Panc1 (cell line): ENCODE measurements around the gene SBF2.

ENCODE experiments used
- POLR2AphosphoS5 ChIP-seq: IDR thresholded peaks from 2 replicates; pipeline ENCODE4 v1.6.1; 2012; ENCODE audit warnings: mild to moderate bottlenecking, low read depth, low read length, moderate library complexity
- TCF7L2 ChIP-seq: IDR thresholded peaks from 2 replicates; pipeline ENCODE4 v1.6.1; 2011; ENCODE audit warnings: mild to moderate bottlenecking, low read depth, low read length, inconsistent platforms
- TF ChIP-seq, protein P1 (sequence below): fragments of 450-650 bp; IDR thresholded peaks from 2 replicates; pipeline ENCODE4 v1.5.1; 2017; ENCODE audit warnings: mild to moderate bottlenecking

DNA sequence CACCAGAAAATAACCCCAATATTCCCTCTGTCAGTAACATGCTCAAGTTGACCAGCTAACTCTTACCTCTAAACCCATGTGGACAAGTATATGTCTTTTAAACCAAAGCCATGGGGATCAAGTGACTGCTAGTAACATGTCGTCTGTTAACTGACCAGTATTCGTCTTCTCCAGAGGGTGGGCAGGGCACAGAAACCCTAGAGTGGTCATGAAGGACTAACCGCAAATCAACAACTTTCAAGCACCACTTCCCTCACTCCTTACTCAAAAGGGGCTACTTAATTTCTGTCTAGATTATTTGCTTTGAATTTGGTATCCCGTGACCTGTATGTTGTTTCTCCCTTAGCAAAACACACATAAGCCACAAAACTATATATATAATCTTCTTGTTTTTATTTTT lies 336.9 kb downstream of the SBF2 start:
- TF ChIP-seq, protein P1, sequence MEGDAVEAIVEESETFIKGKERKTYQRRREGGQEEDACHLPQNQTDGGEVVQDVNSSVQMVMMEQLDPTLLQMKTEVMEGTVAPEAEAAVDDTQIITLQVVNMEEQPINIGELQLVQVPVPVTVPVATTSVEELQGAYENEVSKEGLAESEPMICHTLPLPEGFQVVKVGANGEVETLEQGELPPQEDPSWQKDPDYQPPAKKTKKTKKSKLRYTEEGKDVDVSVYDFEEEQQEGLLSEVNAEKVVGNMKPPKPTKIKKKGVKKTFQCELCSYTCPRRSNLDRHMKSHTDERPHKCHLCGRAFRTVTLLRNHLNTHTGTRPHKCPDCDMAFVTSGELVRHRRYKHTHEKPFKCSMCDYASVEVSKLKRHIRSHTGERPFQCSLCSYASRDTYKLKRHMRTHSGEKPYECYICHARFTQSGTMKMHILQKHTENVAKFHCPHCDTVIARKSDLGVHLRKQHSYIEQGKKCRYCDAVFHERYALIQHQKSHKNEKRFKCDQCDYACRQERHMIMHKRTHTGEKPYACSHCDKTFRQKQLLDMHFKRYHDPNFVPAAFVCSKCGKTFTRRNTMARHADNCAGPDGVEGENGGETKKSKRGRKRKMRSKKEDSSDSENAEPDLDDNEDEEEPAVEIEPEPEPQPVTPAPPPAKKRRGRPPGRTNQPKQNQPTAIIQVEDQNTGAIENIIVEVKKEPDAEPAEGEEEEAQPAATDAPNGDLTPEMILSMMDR: no peak
- TF ChIP-seq TCF7L2 (no peak), POLR2AphosphoS5 (no peak)
